OCI-LY7 (cell line): ENCODE measurements around the gene USP44.

Experiments used
- CTCF ChIP-seq: fragments of 200-600 bp; sonication (generic); conservative IDR thresholded peaks from 2 replicates; pipeline ENCODE4 v1.5.1; 2014; ENCODE audit warnings: mild to moderate bottlenecking, antibody characterized with exemption, low read length, moderate library complexity, mixed read lengths
- EZH2phosphoT487 ChIP-seq: fragments of 200-600 bp; sonication (generic); IDR thresholded peaks from 2 replicates; pipeline ENCODE4 v1.6.1; 2018; ENCODE audit warnings: low read depth, borderline replicate concordance, mild to moderate bottlenecking, mixed run types, antibody characterized with exemption, low read length, moderate library complexity, mixed read lengths

DNA sequence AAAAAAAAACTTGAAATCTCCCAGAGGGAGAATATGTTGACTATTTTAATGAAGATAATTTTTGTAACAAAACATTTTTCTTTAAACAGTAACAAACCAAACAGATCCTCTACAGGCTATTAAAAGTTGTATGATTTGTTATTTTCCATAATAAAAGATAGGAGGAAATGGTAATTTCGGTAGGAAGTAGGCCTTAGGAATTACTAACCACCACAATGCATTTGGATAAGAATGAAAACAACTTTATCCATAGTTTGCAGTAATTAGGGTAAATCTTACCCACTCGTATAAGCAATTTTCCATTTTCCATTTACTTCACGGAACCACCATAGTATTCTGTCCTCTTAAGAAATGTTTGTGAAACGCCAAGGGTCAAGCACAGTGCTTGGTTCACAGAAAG lies 6.0 kb downstream of the USP44 start:
- no peak for TF ChIP-seq CTCF
- TF ChIP-seq EZH2phosphoT487, result no peak
